Endothelial cell of umbilical vein (primary cell): ENCODE data around the gene DAB2. TPM values are rescaled to one million over a fixed set of nuclear protein-coding genes. Genes with fewer than 3 reads are reported as not detected.
A peak's percentile ranks its signal among the peaks of the same experiment; 100 is the strongest.

ENCODE experiments used
- BruUV-seq: library from RNA; stranded (reverse); fragments of 400-500 nt; replicated peaks from 2 replicates; lab custom pipeline; 2021; lab: Mats Ljungman, UMichigan
- CTCF ChIA-PET: fragments of 300-600, 350-600 bp; sonication (Branson Sonifier 250); formaldehyde crosslinking; loops from one replicate; lab custom pipeline; 2021; ENCODE audit warnings: antibody characterized with exemption, inconsistent platforms; lab: Charles Lee
- POLR2A ChIA-PET: fragments of 300-600, 350-600 bp; sonication (Branson Sonifier 250); formaldehyde crosslinking; loops from one replicate; lab custom pipeline; 2021; ENCODE audit warnings: antibody characterized with exemption, inconsistent platforms; lab: Charles Lee
- DNase-seq: peaks from one replicate; pipeline ENCODE4 v3.0.0-alpha.2; 2011; ENCODE audit warnings: low read depth, low spot score
- FAIRE-seq: peaks from 2 replicates; lab custom pipeline; 2011; peaks lifted over from hg19 to GRCh38; lab: Jason Lieb, UNC
- H2AFZ ChIP-seq: 2 replicates; pipeline ENCODE4 v1.6.0; 2012; ENCODE audit warnings: low read depth, low read length, control low read depth, inconsistent platforms
- H3K27ac ChIP-seq: 2 replicates; pipeline ENCODE4 v1.5.1; 2011; ENCODE audit warnings: low read depth, mild to moderate bottlenecking, control low read depth, low read length, moderate library complexity; ENCODE audit not compliant: insufficient read depth
- H3K27me3 ChIP-seq, 2 experiments: 2 replicates each; pipeline versions ENCODE4 v1.6.0 to v1.6.1; 2011; ENCODE audit warnings: low read length in 2 of 2, mixed read lengths in 1 of 2; ENCODE audit not compliant: control insufficient read depth in 2 of 2, insufficient read depth in 2 of 2
- H3K36me3 ChIP-seq, 2 experiments: 2 replicates in 1 of 2; 3 replicates in 1 of 2; pipeline ENCODE4 v1.5.1; 2011; ENCODE audit warnings: low read length in 2 of 2, mild to moderate bottlenecking in 1 of 2, moderate library complexity in 1 of 2; ENCODE audit not compliant: control insufficient read depth in 2 of 2, insufficient read depth in 2 of 2; ENCODE audit errors: extremely low read depth in 1 of 2
- H3K4me1 ChIP-seq: 3 replicates; pipeline ENCODE4 v1.5.1; 2011; ENCODE audit warnings: mild to moderate bottlenecking, low read length; ENCODE audit not compliant: control insufficient read depth, insufficient read depth; ENCODE audit errors: extremely low read depth
- H3K4me2 ChIP-seq: 2 replicates; pipeline ENCODE4 v1.6.1; 2011; ENCODE audit warnings: low read length, control low read depth, mixed read lengths; ENCODE audit not compliant: insufficient read depth
- H3K4me3 ChIP-seq, 3 experiments: fragments of 200-600 bp in 1 of 3; sonication (generic), shearing (Covaris generic) in 1 of 3; replicated peaks in 1 of 3; 2 replicates each; pipeline ENCODE4 v1.5.1; 2011 to 2016; ENCODE audit warnings: control low read depth in 3 of 3, low read length in 3 of 3, mild to moderate bottlenecking in 2 of 3, inconsistent platforms in 1 of 3, low read depth in 1 of 3, moderate library complexity in 1 of 3; ENCODE audit not compliant: insufficient read depth in 1 of 3
- H3K79me2 ChIP-seq: 2 replicates; pipeline ENCODE4 v1.6.0; 2012; ENCODE audit warnings: low read length, inconsistent platforms; ENCODE audit not compliant: control insufficient read depth, insufficient read depth
- H3K9ac ChIP-seq: replicated peaks from 2 replicates; pipeline ENCODE3; 2011; ENCODE audit warnings: low read length, control low read depth; ENCODE audit not compliant: insufficient read depth; ENCODE audit errors: extremely low read depth
- H3K9me1 ChIP-seq: replicated peaks from 3 replicates; pipeline ENCODE4 v1.6.0; 2011; ENCODE audit warnings: mild to moderate bottlenecking, low read length; ENCODE audit not compliant: control insufficient read depth, insufficient read depth; ENCODE audit errors: extremely low read depth
- H3K9me3 ChIP-seq: replicated peaks from 2 replicates; pipeline ENCODE4 v1.5.1; 2012; ENCODE audit warnings: low read length, inconsistent platforms; ENCODE audit not compliant: control insufficient read depth, insufficient read depth
- H4K20me1 ChIP-seq: replicated peaks from 2 replicates; pipeline ENCODE3; 2011; ENCODE audit warnings: mild to moderate bottlenecking, low read length; ENCODE audit not compliant: control insufficient read depth, insufficient read depth; ENCODE audit errors: extremely low read depth
- EZH2 ChIP-seq: IDR thresholded peaks from 2 replicates; pipeline ENCODE4 v1.6.1; 2012; ENCODE audit warnings: borderline replicate concordance, low read depth, mild to moderate bottlenecking, moderate library complexity, low read length, inconsistent platforms; ENCODE audit not compliant: severe bottlenecking
- FOS ChIP-seq: IDR thresholded peaks from 2 replicates; pipeline ENCODE4 v1.6.1; 2011; ENCODE audit warnings: mild to moderate bottlenecking, low read length, moderate library complexity, borderline replicate concordance; ENCODE audit not compliant: insufficient read depth
- dilution Hi-C: fragments of 300-500 bp; cut with MboI; formaldehyde crosslinking; loops from one replicate; pipeline ENCODE4 v1.15.0; 2019; ENCODE audit warnings: low sequenced_read_pairs; ENCODE audit not compliant: extremely low pct_ligation_motif_present
- intact Hi-C: fragments of 100-400 bp; cut with micrococcal nuclease; formaldehyde crosslinking; loops from one replicate; pipeline ENCODE4 v1.10.0; 2022
- polyA plus RNA-seq, 4 experiments: library from polyadenylated mRNA; depleted of rRNA in 3 of 4; stranded (reverse) in 3 of 4; unstranded in 1 of 4; fragments of >200 nt; gene quantifications; 2 replicates each; pipeline versions ENCODE4 v1.2.1 to v1.2.3, GENCODE V29; 2011 to 2012; ENCODE audit warnings: missing spikeins in 1 of 4
- total RNA-seq: library from RNA; stranded (reverse); gene quantifications from 2 replicates; pipeline ENCODE4 v1.2.3, GENCODE V29; 2021
- TF ChIP-seq, protein P1 (sequence below): IDR thresholded peaks from 2 replicates; pipeline ENCODE4 v1.6.1; 2011; ENCODE audit not compliant: insufficient read depth, insufficient read length
- TF ChIP-seq, protein P2 (sequence below), 2 donors: IDR thresholded peaks; 1 replicate in 1 of 2; 2 replicates in 1 of 2; pipeline ENCODE4 v1.5.1; 2011; ENCODE audit warnings: low read length in 2 of 2, mild to moderate bottlenecking in 2 of 2, moderate library complexity in 2 of 2, control low read depth in 1 of 2, inconsistent platforms in 1 of 2, low read depth in 1 of 2; ENCODE audit not compliant: insufficient read depth in 1 of 2; ENCODE audit errors: extremely low read depth in 1 of 2

Gene DAB2
- total and polyA plus RNA-seq, 2 donors (not counting 3 experiments of a cell fraction or from before 2014, with no cell fraction given): 168 to 283 TPM

GRCh38 chr5:39361306-39361705 lies 63.5 kb downstream of the DAB2 start:
- H4K20me1 ChIP-seq: no peaks in the 10 kb centered on the region
- peak overlapping the region; percentile 88 for H3K4me2 ChIP-seq
- peak overlapping the region; percentile 99 for H3K27ac ChIP-seq
- intact Hi-C loops (loop anchor here (2.0 to 10.0 kb wide), 4 partner anchors 79 to 367 kb away; partner anchors contain the start of gene FYB1), dilution Hi-C loops (no loop called here)
- H2AFZ ChIP-seq: no peak overlapping the region
- H3K79me2 ChIP-seq: no peaks in the 10 kb centered on the region
- TF ChIP-seq, protein P1, sequence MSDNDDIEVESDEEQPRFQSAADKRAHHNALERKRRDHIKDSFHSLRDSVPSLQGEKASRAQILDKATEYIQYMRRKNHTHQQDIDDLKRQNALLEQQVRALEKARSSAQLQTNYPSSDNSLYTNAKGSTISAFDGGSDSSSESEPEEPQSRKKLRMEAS: no peak
- TF ChIP-seq EZH2 (no peak), FOS (no peak)
- TF ChIP-seq, protein P2, sequence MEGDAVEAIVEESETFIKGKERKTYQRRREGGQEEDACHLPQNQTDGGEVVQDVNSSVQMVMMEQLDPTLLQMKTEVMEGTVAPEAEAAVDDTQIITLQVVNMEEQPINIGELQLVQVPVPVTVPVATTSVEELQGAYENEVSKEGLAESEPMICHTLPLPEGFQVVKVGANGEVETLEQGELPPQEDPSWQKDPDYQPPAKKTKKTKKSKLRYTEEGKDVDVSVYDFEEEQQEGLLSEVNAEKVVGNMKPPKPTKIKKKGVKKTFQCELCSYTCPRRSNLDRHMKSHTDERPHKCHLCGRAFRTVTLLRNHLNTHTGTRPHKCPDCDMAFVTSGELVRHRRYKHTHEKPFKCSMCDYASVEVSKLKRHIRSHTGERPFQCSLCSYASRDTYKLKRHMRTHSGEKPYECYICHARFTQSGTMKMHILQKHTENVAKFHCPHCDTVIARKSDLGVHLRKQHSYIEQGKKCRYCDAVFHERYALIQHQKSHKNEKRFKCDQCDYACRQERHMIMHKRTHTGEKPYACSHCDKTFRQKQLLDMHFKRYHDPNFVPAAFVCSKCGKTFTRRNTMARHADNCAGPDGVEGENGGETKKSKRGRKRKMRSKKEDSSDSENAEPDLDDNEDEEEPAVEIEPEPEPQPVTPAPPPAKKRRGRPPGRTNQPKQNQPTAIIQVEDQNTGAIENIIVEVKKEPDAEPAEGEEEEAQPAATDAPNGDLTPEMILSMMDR (IDR thresholded peaks at IDR 0.05; ENCODE audit: extremely low read depth in 1 of 2, insufficient read depth in 1 of 2, low read depth in 1 of 2, low read length in 2 of 2): no peak
- H3K27me3 ChIP-seq: no peaks in the 10 kb centered on the region
- BruUV-seq: no TSS peak
- H3K9me1 ChIP-seq: no peaks in the 10 kb centered on the region
- ChIA-PET POLR2A (no interaction called here), CTCF (interaction anchor here (0.7 to 1.1 kb wide), 2 partner anchors 15 to 144 kb away, joined by 3 to 6 read pairs; no protein-coding TSS in a partner anchor)
- no peaks in the 10 kb centered on the region for H3K36me3 ChIP-seq
- H3K4me1 ChIP-seq: peaks cover 39% of the 10 kb centered on the region
- no peaks in the 10 kb centered on the region for H3K9me3 ChIP-seq
- FAIRE-seq (no peak), DNase-seq (no peak)
- H3K9ac ChIP-seq: peak overlapping the region; percentile 78
- H3K4me3 ChIP-seq: no peak overlapping the region
